HG02870 (cell line): ENCODE data around the gene KDM7A.
"Not testable (repeated sequence)": the region's sequence is repeated elsewhere in the genome, so short reads cannot be mapped to it uniquely, and the experiment has no call there.

ENCODE experiments used
- ATAC-seq: cut with Tn5 transposase; IDR thresholded peaks from one replicate; pipeline ENCODE4 v1.9.1; 2021; ENCODE audit warnings: mild to moderate bottlenecking, moderate library complexity; ENCODE audit not compliant: unreplicated experiment

KDM7A gene

DNA sequence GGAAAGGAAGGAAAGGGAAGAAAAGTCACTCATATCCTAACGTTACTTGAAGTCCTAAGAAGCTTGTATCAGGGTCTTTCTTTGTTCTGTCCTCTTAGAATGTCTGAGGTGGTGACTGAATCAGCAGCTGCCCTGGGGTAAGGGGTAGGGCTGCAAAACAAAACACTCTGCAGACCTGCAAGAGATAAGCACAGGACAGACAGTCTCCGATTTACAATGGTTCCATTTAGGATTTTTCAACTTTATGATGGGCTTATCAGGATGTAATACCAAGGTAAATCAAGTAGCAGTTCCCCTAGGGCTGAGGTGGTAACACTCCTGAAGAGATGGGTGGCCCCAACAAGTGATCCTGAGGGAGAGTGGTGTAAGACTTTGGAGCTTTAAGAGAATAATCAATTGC lies 16.5 kb downstream of the KDM7A start:
- no peak for ATAC-seq

DNA sequence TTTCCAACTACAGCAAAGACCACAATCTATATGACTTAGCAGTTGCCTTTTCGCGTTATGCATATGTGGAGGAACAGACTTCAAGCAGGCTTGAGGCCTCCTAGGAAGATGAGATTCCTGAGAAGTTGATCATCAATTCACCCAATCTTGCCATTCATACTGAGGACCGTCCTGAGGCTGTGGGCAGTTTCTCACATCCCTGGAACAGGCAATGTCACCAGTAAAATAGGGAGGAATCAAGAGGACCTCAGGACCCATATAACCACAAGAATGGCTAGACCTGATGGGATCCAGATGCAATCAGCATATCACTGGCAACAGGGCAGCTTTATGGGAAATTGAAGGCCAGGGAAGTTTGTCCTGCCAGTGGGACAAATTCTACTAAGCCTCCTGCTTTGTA lies 17.3 kb downstream of the KDM7A start:
- ATAC-seq: no peak

- no peak for ATAC-seq
Observed at GRCh38 chr7:140156460-140157080, 20.2 kb downstream of the KDM7A start.

- ATAC-seq: no peak
Observed at GRCh38 chr7:140155428-140155827, 21.4 kb downstream of the KDM7A start.

GRCh38 chr7:140153666-140154161 lies 23.1 kb downstream of the KDM7A start:
- ATAC-seq: no peak

DNA sequence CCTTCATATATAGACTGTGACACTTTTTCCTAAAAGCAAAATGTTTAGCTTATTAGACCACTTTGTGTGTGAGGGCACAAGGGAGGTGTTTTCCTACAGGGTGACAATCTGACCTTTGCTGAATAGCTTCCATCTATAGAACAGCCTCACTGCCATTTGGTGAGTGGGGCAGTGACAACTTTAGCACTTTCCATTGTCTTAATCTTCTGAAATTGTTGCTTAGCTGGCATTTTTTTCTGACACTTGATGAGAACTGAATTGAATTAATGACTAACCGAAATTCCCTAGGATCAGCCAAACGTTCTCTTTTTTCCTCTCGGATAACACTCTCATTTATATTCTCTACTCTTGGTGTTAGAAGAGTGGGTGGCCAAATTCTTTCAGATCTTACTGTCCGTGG lies 30.2 kb downstream of the KDM7A start:
- ATAC-seq: no peak

DNA sequence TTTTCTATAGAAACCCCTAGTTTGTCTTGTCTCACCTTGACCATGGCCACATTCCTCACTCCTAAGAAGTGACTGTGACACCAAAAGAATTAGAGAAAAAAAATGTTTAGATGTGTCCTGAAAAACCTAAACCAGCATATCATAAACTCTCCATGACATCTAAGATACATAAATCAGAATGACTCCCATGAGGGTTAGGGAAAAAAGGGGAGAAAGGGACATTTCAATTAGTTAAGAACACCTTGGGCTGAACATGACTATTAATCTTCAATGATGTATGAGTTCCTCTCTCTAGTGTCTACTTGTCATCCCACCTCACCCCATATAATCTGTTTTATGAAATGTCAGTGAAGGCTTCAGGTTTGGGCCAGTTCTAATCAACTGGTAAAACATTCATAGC lies 31.1 kb downstream of the KDM7A start:
- ATAC-seq: no peak

- ATAC-seq: no peak
Observed at GRCh38 chr7:140144821-140145220, 32.0 kb downstream of the KDM7A start.

DNA sequence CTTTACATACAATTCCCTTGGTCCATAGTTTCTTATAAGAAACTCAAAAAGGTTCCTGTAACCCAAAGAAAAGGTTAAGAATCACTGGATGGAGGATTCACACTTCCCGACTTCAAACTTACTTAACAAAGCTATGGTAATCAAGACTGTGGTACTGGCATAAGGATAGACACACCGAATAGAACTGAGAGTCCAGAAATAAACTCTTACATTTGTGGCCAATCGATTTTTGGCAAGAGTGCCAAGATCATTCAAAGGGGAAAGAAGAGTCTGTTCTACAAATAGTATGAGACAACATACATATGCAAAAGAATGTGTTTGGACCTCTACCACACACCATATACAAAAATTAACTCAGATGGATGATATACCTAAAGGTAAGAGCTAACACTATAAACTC lies 32.8 kb downstream of the KDM7A start:
- no peak for ATAC-seq

DNA sequence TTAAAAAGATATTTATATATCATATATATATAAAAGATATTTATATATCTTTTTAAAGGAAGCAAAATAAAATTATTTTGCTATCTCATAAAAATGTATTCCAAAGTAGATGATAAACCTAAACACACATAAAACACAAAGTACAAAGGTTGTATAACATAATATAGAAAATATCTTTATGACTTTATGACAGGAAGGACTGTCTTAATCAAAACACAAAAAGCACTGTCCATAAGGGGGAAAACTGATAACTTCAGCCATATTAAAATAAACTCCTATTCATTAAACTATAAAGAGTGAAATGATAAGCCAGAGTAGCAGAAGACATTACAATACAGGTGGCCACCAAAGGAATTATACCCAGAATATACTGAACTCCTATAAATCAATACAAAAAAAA lies 34.8 kb downstream of the KDM7A start:
- no peak for ATAC-seq

GRCh38 chr7:140141256-140141655 lies 35.5 kb downstream of the KDM7A start:
- ATAC-seq: no peak

DNA sequence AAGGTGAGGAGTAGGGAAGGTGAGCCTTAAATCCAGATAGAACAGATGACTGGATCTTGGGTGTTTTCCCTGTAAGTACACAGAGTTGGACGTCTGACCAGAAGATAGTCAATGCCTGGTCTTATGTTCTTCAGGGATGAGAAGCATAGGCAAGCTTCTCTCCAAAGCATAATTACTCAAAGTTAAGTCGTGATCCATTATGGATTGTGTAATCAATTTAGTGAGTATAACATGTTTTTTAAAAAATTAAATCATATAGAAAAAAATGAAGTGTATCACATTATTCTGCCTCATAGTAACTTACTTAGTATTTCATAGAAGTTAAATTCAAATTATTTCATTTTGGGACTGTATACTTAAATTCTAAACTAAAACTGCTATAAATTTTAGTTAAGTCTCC lies 39.7 kb downstream of the KDM7A start:
- ATAC-seq: no peak

- ATAC-seq: no peak
Observed at GRCh38 chr7:140136073-140136472, 40.7 kb downstream of the KDM7A start.

DNA sequence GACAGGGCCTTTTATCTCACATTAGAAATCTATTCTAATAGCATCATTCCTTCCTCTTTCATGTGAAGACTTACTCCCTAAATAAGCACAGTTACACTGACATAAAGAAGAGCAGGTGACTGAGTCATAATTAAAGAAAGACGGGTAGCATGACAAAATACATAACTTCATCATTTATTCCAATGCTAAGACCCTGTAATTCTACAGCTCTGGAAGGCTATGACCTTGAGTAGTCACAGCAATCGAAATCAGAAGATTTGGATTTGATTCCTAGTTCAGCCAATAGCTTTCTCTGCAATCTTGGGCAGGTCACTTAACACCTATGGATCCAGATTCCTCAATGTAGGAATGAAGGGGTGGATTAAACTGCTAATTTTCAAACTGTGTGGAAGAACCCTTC lies 42.7 kb downstream of the KDM7A start:
- no peak for ATAC-seq

DNA sequence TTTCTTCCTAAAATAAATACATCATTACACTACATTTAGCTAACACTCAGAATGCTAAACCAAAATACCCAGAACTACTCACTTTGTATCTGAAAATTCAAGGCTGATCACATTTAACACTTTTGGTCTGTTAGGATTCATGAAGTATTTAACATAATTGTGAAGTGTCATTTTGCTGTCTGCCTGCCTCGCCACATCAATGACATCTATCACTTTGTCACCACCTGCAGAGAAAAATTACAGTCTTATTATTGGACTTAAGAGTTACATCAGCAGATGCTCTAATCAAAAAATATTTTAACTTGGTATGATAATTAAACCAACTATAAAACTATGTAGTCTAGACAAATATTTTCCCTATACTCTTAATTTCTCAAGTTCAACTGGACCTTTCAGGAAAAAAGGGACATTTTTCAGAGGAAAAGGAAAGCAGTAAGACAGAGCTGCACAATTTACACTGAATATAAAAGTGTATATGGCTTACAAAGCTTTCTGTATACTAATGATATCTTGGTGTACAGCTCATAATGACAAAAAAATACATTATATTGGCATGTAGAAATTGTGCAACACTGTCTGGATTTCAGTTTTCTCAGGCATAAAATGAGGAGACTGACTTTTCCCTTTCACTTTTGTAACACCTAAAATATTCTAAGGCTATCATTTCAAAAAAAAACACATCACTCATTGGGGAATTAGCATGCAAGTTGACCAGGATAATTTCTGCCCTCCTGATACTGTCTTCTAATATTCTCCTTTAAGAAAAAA lies 49.2 kb downstream of the KDM7A start:
- no peak for ATAC-seq

DNA sequence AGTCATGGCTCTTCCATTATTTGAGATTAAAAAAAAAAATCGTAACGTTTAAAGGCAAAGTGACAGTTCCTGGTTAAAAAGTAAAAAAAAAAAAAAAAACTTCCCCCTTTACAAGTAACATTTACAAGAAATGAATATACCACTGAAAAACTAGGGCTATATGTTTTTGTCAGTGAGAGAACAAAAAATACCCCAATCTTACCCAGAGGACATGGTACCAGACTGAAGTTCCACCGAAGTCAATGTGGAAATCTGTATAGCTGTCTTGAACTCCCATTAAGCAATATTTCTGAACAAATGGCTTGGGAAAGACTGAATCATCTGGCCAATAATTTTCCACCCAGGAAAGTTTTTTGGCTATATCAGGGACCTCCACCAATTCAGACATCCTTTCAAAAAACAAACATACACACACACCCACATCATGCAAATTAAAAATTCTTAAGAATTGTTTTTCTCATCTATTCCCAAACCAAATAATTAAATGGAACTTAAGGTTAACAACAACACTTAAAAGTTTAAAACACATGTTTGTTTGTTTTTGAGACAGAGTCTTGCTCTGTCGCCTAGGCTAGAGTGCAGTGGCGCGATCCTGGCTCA lies 50.2 kb downstream of the KDM7A start:
- no peak for ATAC-seq

DNA sequence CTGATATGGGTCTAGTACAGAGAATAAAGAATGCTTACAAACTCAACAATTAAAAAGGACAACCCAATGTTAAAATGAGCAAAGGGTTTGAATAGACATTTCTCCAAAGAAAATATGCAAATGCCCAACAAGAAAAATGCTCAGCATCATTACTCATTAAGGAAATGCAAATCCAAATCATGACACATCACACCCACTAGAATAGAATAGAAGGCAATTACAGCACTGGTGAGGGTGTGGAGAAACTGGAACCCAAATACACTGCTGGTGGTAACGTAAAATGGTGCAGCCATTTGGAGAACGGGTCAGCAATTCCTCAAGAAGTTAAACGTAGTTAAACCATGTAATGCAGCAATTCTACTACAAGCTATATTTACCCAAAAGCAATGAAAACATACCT lies 53.8 kb downstream of the KDM7A start:
- ATAC-seq: no peak

- no peak for ATAC-seq
Observed at GRCh38 chr7:140121326-140121725, 55.5 kb downstream of the KDM7A start.

DNA sequence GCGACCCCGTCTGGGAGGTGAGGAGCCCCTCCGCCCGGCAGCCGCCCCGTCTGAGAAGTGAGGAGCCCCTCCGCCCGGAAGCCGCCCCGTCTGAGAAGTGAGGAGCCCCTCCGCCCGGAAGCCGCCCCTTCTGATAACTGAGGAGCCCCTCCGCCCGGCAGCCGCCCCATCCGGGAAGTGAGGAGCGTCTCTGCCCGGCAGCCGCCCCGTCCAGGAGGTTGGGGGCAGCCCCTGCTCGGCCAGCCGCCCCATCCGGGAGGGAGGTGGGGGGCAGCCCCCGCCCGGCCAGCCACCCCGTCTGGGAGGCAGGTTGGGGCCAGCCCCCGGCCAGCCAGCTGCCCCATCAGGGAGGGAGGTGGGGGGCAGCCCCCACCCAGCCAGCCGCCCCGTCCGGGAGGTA lies 62.0 kb downstream of the KDM7A start:
- ATAC-seq: not testable (repeated sequence)

GRCh38 chr7:140108777-140109176 lies 68.0 kb downstream of the KDM7A start:
- ATAC-seq: not testable (repeated sequence)

- ATAC-seq: no peak
Observed at GRCh38 chr7:140096459-140096858, 80.3 kb downstream of the KDM7A start.

DNA sequence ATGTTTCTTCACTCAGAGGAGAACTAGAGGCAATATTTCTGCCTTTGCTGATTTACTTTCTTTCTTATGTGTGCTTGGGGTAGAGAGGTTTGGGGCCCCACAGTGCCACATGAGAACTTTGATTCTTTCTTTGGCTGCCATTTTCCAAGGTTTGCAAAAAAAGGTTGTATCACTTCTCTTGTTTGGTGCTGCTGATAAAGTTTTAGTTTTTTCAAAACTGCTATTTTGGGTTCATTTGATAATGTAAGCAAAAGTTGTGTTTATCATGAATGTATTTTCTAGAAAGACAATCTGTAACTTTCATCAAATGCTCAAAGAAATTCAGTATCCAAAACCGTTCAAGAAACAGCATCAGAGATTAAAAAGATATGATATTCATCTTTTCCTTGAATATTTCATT lies 83.4 kb downstream of the KDM7A start:
- no peak for ATAC-seq
